Neural progenitor cell (in vitro differentiated cells): ENCODE measurements around the gene ZNF556. TPM values are rescaled to one million over a fixed set of nuclear protein-coding genes. Genes with fewer than 3 reads are reported as not detected.
A peak's percentile ranks its signal among the peaks of the same experiment; 100 is the strongest.

Experiments
- DNase-seq: peaks from one replicate; pipeline ENCODE4 v3.0.0-alpha.2; 2016; ENCODE audit warnings: low spot score
- H2AFZ ChIP-seq: fragments of 200-600 bp; sonication (generic); replicated peaks from 2 replicates; pipeline ENCODE4 v1.6.1; 2016; ENCODE audit warnings: antibody characterized with exemption
- H3F3A ChIP-seq: fragments of 200-600 bp; sonication (generic); 2 replicates; pipeline ENCODE4 v1.6.1; 2016; ENCODE audit warnings: antibody characterized with exemption, low read depth
- H3K27ac ChIP-seq: fragments of 200-600 bp; sonication (generic); 2 replicates; pipeline ENCODE4 v1.5.1; 2016; ENCODE audit warnings: mild to moderate bottlenecking
- H3K27me3 ChIP-seq: fragments of 200-600 bp; sonication (generic); 2 replicates; pipeline ENCODE4 v1.6.1; 2016; ENCODE audit warnings: mild to moderate bottlenecking, moderate library complexity
- H3K36me3 ChIP-seq: fragments of 200-600 bp; sonication (generic); 2 replicates; pipeline ENCODE4 v1.5.1; 2016
- H3K4me1 ChIP-seq: fragments of 200-600 bp; sonication (generic); 2 replicates; pipeline ENCODE4 v1.6.1; 2016; ENCODE audit warnings: mixed run types
- H3K4me2 ChIP-seq: fragments of 200-600 bp; sonication (generic); 2 replicates; pipeline ENCODE4 v1.6.1; 2016
- H3K4me3 ChIP-seq: fragments of 200-600 bp; sonication (generic); 2 replicates; pipeline ENCODE4 v1.5.1; 2016
- H3K79me2 ChIP-seq: fragments of 200-600 bp; sonication (generic); 2 replicates; pipeline ENCODE4 v1.6.1; 2016; ENCODE audit warnings: low read depth
- H3K9ac ChIP-seq: fragments of 200-600 bp; sonication (generic); 2 replicates; pipeline ENCODE4 v1.6.1; 2016
- H3K9me3 ChIP-seq: fragments of 200-600 bp; sonication (generic); 2 replicates; pipeline ENCODE4 v1.5.1; 2016; ENCODE audit warnings: low read depth
- H4K20me1 ChIP-seq: fragments of 200-600 bp; sonication (generic); 2 replicates; pipeline ENCODE4 v1.6.1; 2016; ENCODE audit warnings: low read depth
- H3K27ac Mint-ChIP-seq: 3 replicates; pipeline ENCODE4 v1.8.0; 2021; ENCODE audit warnings: mixed read lengths
- H3K27me3 Mint-ChIP-seq: 2 replicates; pipeline ENCODE4 v1.8.0; 2022; ENCODE audit warnings: low read depth, mild to moderate bottlenecking, inconsistent platforms, moderate library complexity, mixed read lengths; ENCODE audit not compliant: insufficient read depth
- H3K36me3 Mint-ChIP-seq: 3 replicates; pipeline ENCODE4 v1.8.0; 2021; ENCODE audit warnings: mixed read lengths
- H3K4me1 Mint-ChIP-seq: 3 replicates; pipeline ENCODE4 v1.8.0; 2021; ENCODE audit warnings: mixed read lengths
- H3K4me3 Mint-ChIP-seq: 3 replicates; pipeline ENCODE4 v1.8.0; 2021; ENCODE audit warnings: mild to moderate bottlenecking, moderate library complexity, mixed read lengths
- H3K9me3 Mint-ChIP-seq: 3 replicates; pipeline ENCODE4 v1.8.0; 2020; ENCODE audit warnings: mixed read lengths
- CTCF ChIP-seq: fragments of 200-600 bp; sonication (generic); IDR thresholded peaks from 2 replicates; pipeline ENCODE4 v1.5.1; 2017; ENCODE audit warnings: antibody characterized with exemption, mild to moderate bottlenecking
- EZH2 ChIP-seq: fragments of 200-600 bp; sonication (generic); IDR thresholded peaks from 2 replicates; pipeline ENCODE4 v1.6.1; 2017; ENCODE audit warnings: antibody characterized with exemption, mild to moderate bottlenecking, moderate library complexity
- EZH2phosphoT487 ChIP-seq: fragments of 200-600 bp; sonication (generic); IDR thresholded peaks from 2 replicates; pipeline ENCODE4 v1.6.1; 2017; ENCODE audit warnings: antibody characterized with exemption
- total RNA-seq: library from RNA; depleted of rRNA; stranded (reverse); fragments of >200 nt; gene quantifications from 2 replicates; pipeline ENCODE4 v1.2.3, GENCODE V29; 2015; ENCODE audit warnings: low replicate concordance

ZNF556 gene
- total RNA-seq, 1 donor from 2014 or later, result not detected

- Mint-ChIP-seq H3K27ac (no peak overlapping the region), H3K4me3 (no peak overlapping the region), H3K4me1 (peaks cover 4% of the 10 kb centered on the region), H3K36me3 (peaks cover 47% of the 10 kb centered on the region), H3K27me3 (peaks cover 33% of the 10 kb centered on the region), H3K9me3 (peaks cover 60% of the 10 kb centered on the region)
- peaks cover 8% of the 10 kb centered on the region for H3F3A ChIP-seq
- no peak overlapping the region for H3K9ac ChIP-seq
- no peak overlapping the region for H2AFZ ChIP-seq
- H3K4me3 ChIP-seq, result no peak overlapping the region
- peaks cover 3% of the 10 kb centered on the region for H4K20me1 ChIP-seq
- no peak overlapping the region for H3K27ac ChIP-seq
- no peaks in the 10 kb centered on the region for H3K4me1 ChIP-seq
- no peak overlapping the region for H3K4me2 ChIP-seq
- H3K79me2 ChIP-seq, result peaks cover 8% of the 10 kb centered on the region
- H3K9me3 ChIP-seq, result peaks cover 25% of the 10 kb centered on the region
- TF ChIP-seq CTCF (no peak), EZH2 (no peak), EZH2phosphoT487 (no peak)
- H3K27me3 ChIP-seq, result no peaks in the 10 kb centered on the region
- no peak for DNase-seq
- H3K36me3 ChIP-seq, result peaks cover 14% of the 10 kb centered on the region
Observed at GRCh38 chr19:2837430-2837829, 29.7 kb upstream of the ZNF556 start.

- Histone ChIP-seq H2AFZ (peak within 1 kb of the TSS; percentile 45), H3K4me2 (peak within 1 kb of the TSS; percentile 93), H4K20me1 (peaks cover 3% of the 10 kb centered on the region), H3K79me2 (peaks cover 41% of the 10 kb centered on the region), H3F3A (peaks cover 8% of the 10 kb centered on the region), H3K9ac (peak within 1 kb of the TSS; percentile 43), H3K9me3 (peaks cover 5% of the 10 kb centered on the region), H3K4me1 (no peaks in the 10 kb centered on the region), H3K27me3 (no peaks in the 10 kb centered on the region), H3K36me3 (no peaks in the 10 kb centered on the region), H3K27ac (peak within 1 kb of the TSS; percentile 86), H3K4me3 (peak within 1 kb of the TSS; percentile 72)
- H3K27me3 Mint-ChIP-seq, result peaks cover 19% of the 10 kb centered on the region
- peaks cover 53% of the 10 kb centered on the region for H3K9me3 Mint-ChIP-seq
- H3K36me3 Mint-ChIP-seq, result peaks cover 32% of the 10 kb centered on the region
- H3K4me1 Mint-ChIP-seq, result peaks cover 6% of the 10 kb centered on the region
- peak within 1 kb of the TSS; percentile 60 for H3K27ac Mint-ChIP-seq
- H3K4me3 Mint-ChIP-seq, result peak within 1 kb of the TSS; percentile 95
- TF ChIP-seq EZH2 (no peak), CTCF (peak; percentile 57)
- DNase-seq, result peak; percentile 99
Observed at GRCh38 chr19:2840794-2841791, 26.0 kb upstream of the ZNF556 start, which contains the start of gene ZNF555. Gene ZNF555 (plus strand): TSS chr19:2841475. CDS start chr19:2841573, 98 bp downstream.

- Histone ChIP-seq H2AFZ (peak overlapping the region; percentile 38), H3K4me1 (no peaks in the 10 kb centered on the region), H3K79me2 (peaks cover 44% of the 10 kb centered on the region), H3K9ac (peak overlapping the region; percentile 43), H4K20me1 (peaks cover 3% of the 10 kb centered on the region), H3K4me2 (peak overlapping the region; percentile 93), H3K36me3 (no peaks in the 10 kb centered on the region), H3K4me3 (peak overlapping the region; percentile 72), H3K27ac (no peak overlapping the region), H3K27me3 (no peaks in the 10 kb centered on the region), H3K9me3 (no peaks in the 10 kb centered on the region), H3F3A (peaks cover 8% of the 10 kb centered on the region)
- Mint-ChIP-seq H3K4me1 (peaks cover 6% of the 10 kb centered on the region), H3K36me3 (peaks cover 30% of the 10 kb centered on the region), H3K27ac (no peak overlapping the region), H3K9me3 (peaks cover 51% of the 10 kb centered on the region), H3K4me3 (peak overlapping the region; percentile 89), H3K27me3 (peaks cover 14% of the 10 kb centered on the region)
- TF ChIP-seq CTCF (no peak), EZH2 (no peak), EZH2phosphoT487 (no peak)
- DNase-seq, result peak; percentile 44
Observed at GRCh38 chr19:2841855-2842574, 25.1 kb upstream of the ZNF556 start.
